ENCODE results near the gene ZSCAN18.

DNA sequence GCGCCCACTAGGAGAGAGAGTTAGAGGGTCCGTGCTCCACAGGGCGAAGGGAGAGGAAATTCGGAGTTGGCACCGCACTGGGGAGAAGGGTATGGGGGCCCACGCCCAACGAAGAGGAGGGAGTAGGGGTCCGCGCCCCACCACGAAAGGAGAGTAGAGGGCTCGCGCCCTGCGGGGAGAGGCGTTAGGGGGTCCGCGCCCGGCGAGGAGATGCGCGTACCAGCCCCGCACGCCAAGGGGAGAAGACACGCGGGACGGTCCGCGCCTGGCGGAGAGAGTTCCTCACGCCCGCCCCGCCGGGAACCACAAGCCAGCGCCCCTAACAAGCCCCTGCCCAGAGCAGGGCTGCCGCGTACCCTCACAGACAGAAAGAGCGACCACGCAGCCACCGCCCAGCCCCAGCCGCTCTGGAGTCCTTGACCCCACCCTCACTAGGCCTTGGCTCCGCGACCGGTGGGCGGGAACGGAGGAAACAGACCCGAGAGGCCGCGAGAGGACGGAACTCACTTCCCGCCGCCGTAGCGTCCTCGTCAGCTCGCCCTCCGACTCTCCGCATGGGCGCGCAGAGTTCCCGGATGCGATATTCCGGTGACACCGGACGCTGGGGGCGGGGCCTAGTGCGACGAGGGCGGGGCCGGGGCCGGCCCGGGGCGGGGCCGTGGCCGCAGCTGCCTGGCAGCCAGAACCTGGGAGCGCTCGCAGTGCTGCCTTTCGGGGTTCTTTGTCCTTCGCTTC is 20.0 kb upstream of the ZSCAN18 start:
- TF ChIP-seq, protein P1, sequence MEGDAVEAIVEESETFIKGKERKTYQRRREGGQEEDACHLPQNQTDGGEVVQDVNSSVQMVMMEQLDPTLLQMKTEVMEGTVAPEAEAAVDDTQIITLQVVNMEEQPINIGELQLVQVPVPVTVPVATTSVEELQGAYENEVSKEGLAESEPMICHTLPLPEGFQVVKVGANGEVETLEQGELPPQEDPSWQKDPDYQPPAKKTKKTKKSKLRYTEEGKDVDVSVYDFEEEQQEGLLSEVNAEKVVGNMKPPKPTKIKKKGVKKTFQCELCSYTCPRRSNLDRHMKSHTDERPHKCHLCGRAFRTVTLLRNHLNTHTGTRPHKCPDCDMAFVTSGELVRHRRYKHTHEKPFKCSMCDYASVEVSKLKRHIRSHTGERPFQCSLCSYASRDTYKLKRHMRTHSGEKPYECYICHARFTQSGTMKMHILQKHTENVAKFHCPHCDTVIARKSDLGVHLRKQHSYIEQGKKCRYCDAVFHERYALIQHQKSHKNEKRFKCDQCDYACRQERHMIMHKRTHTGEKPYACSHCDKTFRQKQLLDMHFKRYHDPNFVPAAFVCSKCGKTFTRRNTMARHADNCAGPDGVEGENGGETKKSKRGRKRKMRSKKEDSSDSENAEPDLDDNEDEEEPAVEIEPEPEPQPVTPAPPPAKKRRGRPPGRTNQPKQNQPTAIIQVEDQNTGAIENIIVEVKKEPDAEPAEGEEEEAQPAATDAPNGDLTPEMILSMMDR (IDR thresholded peaks at IDR 0.05), result no peak
- TF ChIP-seq POLR2A (IDR thresholded peaks at IDR 0.05), result no peak

Measured in Peyer's patch (tissue), 4 donors.